Liver (tissue), 9 donors: ENCODE results near the gene DNAJC4. TPM values are rescaled to one million over a fixed set of nuclear protein-coding genes. Genes with fewer than 3 reads are reported as not detected.

Experiments
- DNase-seq: peaks from one replicate; pipeline ENCODE4 v3.0.0-alpha.2; 2017; ENCODE audit warnings: low spot score
- H3K27ac ChIP-seq, 2 donors: one replicate each; pipeline ENCODE4 v1.7.0; 2013; ENCODE audit warnings: inconsistent platforms in 2 of 2, low read length in 2 of 2, control low read depth in 1 of 2, low read depth in 1 of 2, mild to moderate bottlenecking in 1 of 2
- H3K27me3 ChIP-seq, 4 donors: one replicate each; pipeline versions ENCODE4 v1.6.1 to v1.7.0; 2013; ENCODE audit warnings: low read length in 3 of 4, inconsistent platforms in 1 of 4, mild to moderate bottlenecking in 1 of 4, moderate library complexity in 1 of 4; ENCODE audit not compliant: control insufficient read depth in 4 of 4, insufficient read depth in 4 of 4
- H3K36me3 ChIP-seq, 4 donors: one replicate each; pipeline versions ENCODE4 v1.6.1 to v1.7.0; 2013; ENCODE audit warnings: low read length in 3 of 4, mild to moderate bottlenecking in 3 of 4, low read depth in 1 of 4, moderate library complexity in 1 of 4; ENCODE audit not compliant: control insufficient read depth in 4 of 4, insufficient read depth in 3 of 4
- H3K4me1 ChIP-seq, 4 donors: one replicate each; pipeline versions ENCODE4 v1.6.1 to v1.7.0; 2013; ENCODE audit warnings: low read length in 3 of 4, mild to moderate bottlenecking in 3 of 4, moderate library complexity in 1 of 4; ENCODE audit not compliant: control insufficient read depth in 4 of 4, insufficient read depth in 4 of 4
- H3K4me3 ChIP-seq, 3 donors: one replicate each; pipeline versions ENCODE4 v1.6.1 to v1.7.0; 2013; ENCODE audit warnings: low read length in 3 of 3, control low read depth in 1 of 3, low read depth in 1 of 3, mild to moderate bottlenecking in 1 of 3
- H3K9ac ChIP-seq, 2 donors: one replicate each; pipeline ENCODE4 v1.7.0; 2013; ENCODE audit warnings: low read length in 2 of 2, mild to moderate bottlenecking in 2 of 2, moderate library complexity in 2 of 2, control low read depth in 1 of 2, low read depth in 1 of 2
- H3K9me3 ChIP-seq, 4 donors: one replicate each; pipeline versions ENCODE4 v1.6.1 to v1.7.0; 2013; ENCODE audit warnings: low read length in 3 of 4; ENCODE audit not compliant: control insufficient read depth in 4 of 4
- FOXA2 ChIP-seq: IDR thresholded peaks from 2 replicates; pipeline ENCODE4 v1.6.1; 2016; ENCODE audit warnings: antibody characterized with exemption
- GABPA ChIP-seq, 2 donors: IDR thresholded peaks in 1 of 2; conservative IDR thresholded peaks in 1 of 2; 2 replicates each; pipeline ENCODE4 v1.6.1; 2016; ENCODE audit warnings: antibody characterized with exemption in 2 of 2, mild to moderate bottlenecking in 1 of 2, moderate library complexity in 1 of 2
- HNF4A ChIP-seq, 2 donors: conservative IDR thresholded peaks; 2 replicates each; pipeline ENCODE4 v1.6.1; 2016; ENCODE audit warnings: antibody characterized with exemption in 2 of 2, mild to moderate bottlenecking in 2 of 2
- HNF4G ChIP-seq: IDR thresholded peaks from 2 replicates; pipeline ENCODE4 v1.6.1; 2016; ENCODE audit warnings: antibody characterized with exemption
- JUND ChIP-seq, 2 donors: IDR thresholded peaks; 2 replicates each; pipeline ENCODE4 v1.6.1; 2016; ENCODE audit warnings: antibody characterized with exemption in 2 of 2
- RAD21 ChIP-seq, 2 donors: IDR thresholded peaks; 2 replicates each; pipeline ENCODE4 v1.6.1; 2016; ENCODE audit warnings: antibody characterized with exemption in 2 of 2, mild to moderate bottlenecking in 2 of 2
- SP1 ChIP-seq: IDR thresholded peaks from 2 replicates; pipeline ENCODE4 v1.6.1; 2018; ENCODE audit warnings: antibody characterized with exemption, mild to moderate bottlenecking
- YY1 ChIP-seq: IDR thresholded peaks from 2 replicates; pipeline ENCODE4 v1.6.1; 2016; ENCODE audit warnings: antibody characterized with exemption, mild to moderate bottlenecking
- WGBS: extraction: QIAGEN DNeasy Blood & Tissue Kit; methylation state at CpG from one replicate; pipeline ENCODE4 v1.1.7; 2013; 5-methylcytosine and 5-hydroxymethylcytosine counted together
- polyA plus RNA-seq, 2 donors: library from polyadenylated mRNA; stranded (reverse) in 1 of 2; unstranded in 1 of 2; fragments of 200-250 nt in 1 of 2; fragments of >200 nt in 1 of 2; fragmentation: Nextera tagmentation in 1 of 2; extraction: Ambion mirVana in 1 of 2; gene quantifications; one replicate each; pipeline versions ENCODE4 v1.2.1 to v1.2.3, GENCODE V29; 2013 to 2015
- total RNA-seq, 2 donors: library from RNA; depleted of rRNA; stranded (reverse); fragments of >200 nt; gene quantifications; one replicate each; pipeline ENCODE4 v1.2.3, GENCODE V29; 2014
- TF ChIP-seq, protein P1 (sequence below): IDR thresholded peaks from 2 replicates; pipeline ENCODE4 v1.6.1; 2016; ENCODE audit warnings: antibody characterized with exemption, mild to moderate bottlenecking
- TF ChIP-seq, protein P2 (sequence below): IDR thresholded peaks from 2 replicates; pipeline ENCODE4 v1.6.1; 2016; ENCODE audit warnings: antibody characterized with exemption
- TF ChIP-seq, protein P3 (sequence below): fragments of 150-350 bp; IDR thresholded peaks from 2 replicates; pipeline ENCODE4 v1.5.1; 2017; ENCODE audit warnings: improper control_type of control experiment, low read depth, low read length; ENCODE audit not compliant: missing input control
- donor health status: healthy.
- donor health status: healthy.
- donor health status: healthy.
- donor health status: healthy.
- donor health status: healthy.

The DNAJC4 gene
- total and polyA plus RNA-seq, 4 donors, result 8.5 to 25.9 (median 23.5) TPM

DNA sequence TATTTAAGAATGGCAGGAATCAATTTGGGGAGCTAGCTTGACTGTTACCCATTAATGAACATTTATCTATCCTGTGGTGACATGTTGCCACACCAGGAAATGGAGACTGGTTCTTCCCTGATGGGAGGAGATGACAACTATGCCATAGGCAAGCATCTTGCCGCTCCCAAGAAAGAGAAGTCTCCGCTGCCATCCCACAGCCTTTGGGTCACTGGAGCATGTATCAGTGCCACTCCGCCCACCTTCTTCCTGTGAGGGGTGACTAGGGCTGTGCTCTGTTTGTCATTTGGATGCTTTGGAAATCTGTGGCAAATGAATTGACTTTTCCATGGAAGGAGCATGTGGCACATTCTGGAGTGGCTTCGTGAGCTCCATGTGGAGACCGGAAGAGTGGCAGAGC is 37.9 kb upstream of the DNAJC4 start:
- Histone ChIP-seq H3K9ac (no peak overlapping the region), H3K27me3 (no peaks in the 10 kb centered on the region), H3K9me3 (no peaks in the 10 kb centered on the region), H3K27ac (no peak overlapping the region), H3K4me1 (peaks cover 0 to 12% (median 9%) of the 10 kb centered on the region in 4 donors), H3K4me3 (no peak overlapping the region), H3K36me3 (peaks cover 17 to 49% (median 40%) of the 10 kb centered on the region in 4 donors)
- no peak for TF ChIP-seq JUND (IDR thresholded peaks at IDR 0.05)
- TF ChIP-seq RAD21 (IDR thresholded peaks at IDR 0.05), result no peak
- TF ChIP-seq SP1, result no peak
- WGBS, result 94% methylated on average over 5 of the region's 5 CpGs
- no peak for DNase-seq

DNA sequence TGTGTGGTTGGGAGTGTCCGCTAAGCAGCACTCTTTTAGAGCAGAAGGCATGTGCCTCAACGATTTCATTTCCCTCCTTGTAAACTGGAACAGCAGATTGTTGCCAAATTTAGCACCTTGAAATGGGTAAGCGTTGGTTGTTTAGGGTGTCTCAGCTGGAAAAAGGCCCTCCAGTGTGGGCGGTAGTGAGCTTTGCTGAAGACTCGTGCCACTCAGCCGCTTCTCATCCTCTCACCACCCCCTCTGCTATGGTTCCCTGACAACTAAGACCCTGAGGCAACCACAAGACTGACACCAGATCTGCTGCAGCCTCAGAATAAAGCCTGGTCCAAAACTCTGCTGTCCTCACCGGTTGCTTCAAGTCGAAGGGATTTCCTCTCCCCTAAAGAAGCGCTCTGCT is 33.7 kb upstream of the DNAJC4 start:
- Histone ChIP-seq H3K4me3 (no peak overlapping the region), H3K4me1 (peaks cover 0 to 6% (median 0%) of the 10 kb centered on the region in 4 donors), H3K36me3 (peaks cover 21 to 70% (median 62%) of the 10 kb centered on the region in 4 donors), H3K9ac (no peak overlapping the region), H3K27me3 (no peaks in the 10 kb centered on the region), H3K27ac (no peak overlapping the region), H3K9me3 (no peaks in the 10 kb centered on the region)
- TF ChIP-seq, protein P1, sequence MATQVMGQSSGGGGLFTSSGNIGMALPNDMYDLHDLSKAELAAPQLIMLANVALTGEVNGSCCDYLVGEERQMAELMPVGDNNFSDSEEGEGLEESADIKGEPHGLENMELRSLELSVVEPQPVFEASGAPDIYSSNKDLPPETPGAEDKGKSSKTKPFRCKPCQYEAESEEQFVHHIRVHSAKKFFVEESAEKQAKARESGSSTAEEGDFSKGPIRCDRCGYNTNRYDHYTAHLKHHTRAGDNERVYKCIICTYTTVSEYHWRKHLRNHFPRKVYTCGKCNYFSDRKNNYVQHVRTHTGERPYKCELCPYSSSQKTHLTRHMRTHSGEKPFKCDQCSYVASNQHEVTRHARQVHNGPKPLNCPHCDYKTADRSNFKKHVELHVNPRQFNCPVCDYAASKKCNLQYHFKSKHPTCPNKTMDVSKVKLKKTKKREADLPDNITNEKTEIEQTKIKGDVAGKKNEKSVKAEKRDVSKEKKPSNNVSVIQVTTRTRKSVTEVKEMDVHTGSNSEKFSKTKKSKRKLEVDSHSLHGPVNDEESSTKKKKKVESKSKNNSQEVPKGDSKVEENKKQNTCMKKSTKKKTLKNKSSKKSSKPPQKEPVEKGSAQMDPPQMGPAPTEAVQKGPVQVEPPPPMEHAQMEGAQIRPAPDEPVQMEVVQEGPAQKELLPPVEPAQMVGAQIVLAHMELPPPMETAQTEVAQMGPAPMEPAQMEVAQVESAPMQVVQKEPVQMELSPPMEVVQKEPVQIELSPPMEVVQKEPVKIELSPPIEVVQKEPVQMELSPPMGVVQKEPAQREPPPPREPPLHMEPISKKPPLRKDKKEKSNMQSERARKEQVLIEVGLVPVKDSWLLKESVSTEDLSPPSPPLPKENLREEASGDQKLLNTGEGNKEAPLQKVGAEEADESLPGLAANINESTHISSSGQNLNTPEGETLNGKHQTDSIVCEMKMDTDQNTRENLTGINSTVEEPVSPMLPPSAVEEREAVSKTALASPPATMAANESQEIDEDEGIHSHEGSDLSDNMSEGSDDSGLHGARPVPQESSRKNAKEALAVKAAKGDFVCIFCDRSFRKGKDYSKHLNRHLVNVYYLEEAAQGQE, result no peak
- no peak for TF ChIP-seq YY1
- TF ChIP-seq GABPA (IDR thresholded peaks at IDR 0.05 in 1 of 2, conservative IDR thresholded peaks at IDR 0.05 in 1 of 2), result no peak
- TF ChIP-seq, protein P2, sequence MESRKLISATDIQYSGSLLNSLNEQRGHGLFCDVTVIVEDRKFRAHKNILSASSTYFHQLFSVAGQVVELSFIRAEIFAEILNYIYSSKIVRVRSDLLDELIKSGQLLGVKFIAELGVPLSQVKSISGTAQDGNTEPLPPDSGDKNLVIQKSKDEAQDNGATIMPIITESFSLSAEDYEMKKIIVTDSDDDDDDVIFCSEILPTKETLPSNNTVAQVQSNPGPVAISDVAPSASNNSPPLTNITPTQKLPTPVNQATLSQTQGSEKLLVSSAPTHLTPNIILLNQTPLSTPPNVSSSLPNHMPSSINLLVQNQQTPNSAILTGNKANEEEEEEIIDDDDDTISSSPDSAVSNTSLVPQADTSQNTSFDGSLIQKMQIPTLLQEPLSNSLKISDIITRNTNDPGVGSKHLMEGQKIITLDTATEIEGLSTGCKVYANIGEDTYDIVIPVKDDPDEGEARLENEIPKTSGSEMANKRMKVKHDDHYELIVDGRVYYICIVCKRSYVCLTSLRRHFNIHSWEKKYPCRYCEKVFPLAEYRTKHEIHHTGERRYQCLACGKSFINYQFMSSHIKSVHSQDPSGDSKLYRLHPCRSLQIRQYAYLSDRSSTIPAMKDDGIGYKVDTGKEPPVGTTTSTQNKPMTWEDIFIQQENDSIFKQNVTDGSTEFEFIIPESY, result no peak
- TF ChIP-seq HNF4A (conservative IDR thresholded peaks at IDR 0.05), result no peak
- no peak for TF ChIP-seq HNF4G
- no peak for TF ChIP-seq RAD21 (IDR thresholded peaks at IDR 0.05)
- TF ChIP-seq FOXA2, result no peak
- TF ChIP-seq, protein P3, sequence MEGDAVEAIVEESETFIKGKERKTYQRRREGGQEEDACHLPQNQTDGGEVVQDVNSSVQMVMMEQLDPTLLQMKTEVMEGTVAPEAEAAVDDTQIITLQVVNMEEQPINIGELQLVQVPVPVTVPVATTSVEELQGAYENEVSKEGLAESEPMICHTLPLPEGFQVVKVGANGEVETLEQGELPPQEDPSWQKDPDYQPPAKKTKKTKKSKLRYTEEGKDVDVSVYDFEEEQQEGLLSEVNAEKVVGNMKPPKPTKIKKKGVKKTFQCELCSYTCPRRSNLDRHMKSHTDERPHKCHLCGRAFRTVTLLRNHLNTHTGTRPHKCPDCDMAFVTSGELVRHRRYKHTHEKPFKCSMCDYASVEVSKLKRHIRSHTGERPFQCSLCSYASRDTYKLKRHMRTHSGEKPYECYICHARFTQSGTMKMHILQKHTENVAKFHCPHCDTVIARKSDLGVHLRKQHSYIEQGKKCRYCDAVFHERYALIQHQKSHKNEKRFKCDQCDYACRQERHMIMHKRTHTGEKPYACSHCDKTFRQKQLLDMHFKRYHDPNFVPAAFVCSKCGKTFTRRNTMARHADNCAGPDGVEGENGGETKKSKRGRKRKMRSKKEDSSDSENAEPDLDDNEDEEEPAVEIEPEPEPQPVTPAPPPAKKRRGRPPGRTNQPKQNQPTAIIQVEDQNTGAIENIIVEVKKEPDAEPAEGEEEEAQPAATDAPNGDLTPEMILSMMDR, result no peak
- no peak for DNase-seq
- WGBS, result 90% methylated on average over 9 of the region's 9 CpGs
